MV-4-11 (cell line): ENCODE measurements around the gene EFNA1.
"Not testable (repeated sequence)": the region's sequence is repeated elsewhere in the genome, so short reads cannot be mapped to it uniquely, and the experiment has no call there.

Experiments used
- DNase-seq: peaks from one replicate; lab custom pipeline; 2025; lab: John Stamatoyannopoulos, UW

The EFNA1 gene

DNA sequence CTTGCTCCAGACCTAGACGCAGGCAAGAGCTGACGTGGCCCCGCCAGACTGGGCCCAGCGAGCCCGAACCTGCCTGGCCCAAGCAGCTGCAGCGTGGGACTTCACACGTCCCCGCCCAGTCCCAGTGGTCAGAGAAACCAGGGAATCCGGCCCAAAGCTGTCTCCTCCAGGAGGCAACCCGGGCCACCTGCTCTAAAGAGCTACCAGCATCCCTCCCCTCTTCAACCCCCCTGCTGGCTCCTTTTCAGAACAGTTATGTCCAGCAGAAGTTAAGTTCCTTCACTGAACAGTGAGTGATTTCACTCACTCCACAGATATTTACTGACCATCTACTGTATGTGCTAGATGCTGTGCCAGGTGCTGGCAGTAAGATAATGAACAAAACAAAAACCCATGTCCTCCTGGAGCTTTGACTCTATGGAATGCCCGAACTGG is 2.1 kb upstream of the EFNA1 start:
- no peak for DNase-seq

DNA sequence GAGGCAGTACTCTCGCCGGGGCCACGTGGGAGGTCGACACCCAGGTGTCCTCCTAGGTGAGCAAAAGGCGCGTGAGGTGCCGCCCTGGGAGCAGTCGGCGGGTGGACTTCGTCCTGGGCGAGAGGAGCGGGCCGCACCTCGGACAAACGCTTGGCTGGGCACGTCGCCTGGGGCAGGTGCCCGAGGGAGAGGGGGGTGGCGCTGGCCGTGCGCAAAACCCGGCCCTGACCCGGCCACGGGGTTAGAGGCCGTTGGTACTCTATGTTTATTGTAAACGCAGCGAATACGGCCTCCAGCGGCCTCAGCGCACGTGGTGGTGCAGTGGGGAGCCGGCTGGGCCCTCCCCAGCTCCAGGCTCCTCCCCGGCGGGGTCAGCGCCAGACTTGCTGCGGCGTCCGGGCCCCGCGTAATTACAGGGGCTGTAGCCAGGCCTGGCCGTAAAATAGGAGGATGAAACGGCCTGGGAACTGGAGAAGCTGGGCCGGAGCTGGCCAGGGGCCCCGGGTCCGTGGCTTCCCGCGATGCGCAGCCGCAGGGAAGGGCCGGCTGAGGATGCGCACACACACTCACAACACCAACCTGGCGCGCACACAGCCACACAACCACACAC is 1.6 kb upstream of the EFNA1 start:
- no peak for DNase-seq

DNA sequence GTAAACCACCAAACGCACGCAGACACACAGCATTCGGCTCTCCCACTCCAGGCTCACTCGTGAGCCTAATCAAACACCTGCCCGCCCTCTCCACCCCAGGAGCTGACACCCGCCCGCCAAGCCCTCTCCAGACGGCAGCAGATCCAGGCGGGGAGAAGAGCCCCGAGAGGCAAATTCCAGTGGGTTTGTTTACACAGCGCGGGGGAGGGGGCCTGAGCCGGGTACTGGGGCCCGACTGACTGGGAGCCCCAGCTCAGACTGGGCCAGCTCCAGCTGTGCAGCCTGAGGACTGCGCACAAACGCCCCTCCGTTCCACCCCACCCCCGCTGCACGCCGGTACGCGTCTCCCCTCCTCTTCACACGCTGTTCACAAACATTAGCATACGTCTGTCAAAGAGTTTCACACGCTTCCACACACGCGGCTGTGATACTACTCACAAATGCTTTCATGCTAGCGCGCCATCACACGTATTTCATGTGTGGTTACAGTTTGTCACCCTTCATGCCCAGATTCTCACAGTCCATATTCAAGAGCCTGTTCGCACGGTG is 1.0 kb upstream of the EFNA1 start:
- peak; percentile 10 for DNase-seq

DNA sequence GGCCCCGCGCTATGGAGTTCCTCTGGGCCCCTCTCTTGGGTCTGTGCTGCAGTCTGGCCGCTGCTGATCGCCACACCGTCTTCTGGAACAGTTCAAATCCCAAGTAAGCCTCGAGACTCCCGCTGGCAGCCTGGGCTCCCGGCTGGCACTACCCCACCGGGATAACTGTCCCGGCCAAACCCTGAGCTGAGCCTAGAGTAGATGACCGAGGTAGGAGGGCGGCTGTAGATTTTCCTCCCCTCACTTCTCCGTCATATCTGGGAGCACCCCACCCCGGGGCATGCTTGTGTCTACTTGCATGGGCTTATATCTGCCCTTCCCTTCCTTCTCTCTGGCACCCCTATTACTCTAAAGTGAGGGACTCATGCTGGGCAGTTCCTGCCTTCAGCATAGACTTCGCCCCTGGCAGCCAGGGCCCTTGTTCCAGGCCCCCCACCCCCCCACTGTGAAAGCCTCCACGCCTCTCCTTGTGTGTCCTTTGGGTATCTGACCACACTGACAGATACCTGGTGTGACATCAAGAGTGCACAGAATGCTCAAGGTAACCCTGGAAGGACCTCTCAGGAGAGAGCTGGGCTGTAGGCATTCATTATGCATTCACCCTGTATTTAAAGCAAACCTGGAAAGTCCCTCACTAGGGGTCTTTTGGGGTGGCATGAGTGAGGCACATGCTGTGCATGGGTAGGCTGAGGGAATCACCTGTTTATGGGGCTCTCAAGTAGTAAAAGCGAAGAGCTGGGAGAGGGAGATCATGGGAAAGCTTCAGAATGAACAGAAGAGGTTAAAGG is 485 bp downstream of the EFNA1 start:
- no peak for DNase-seq

DNA sequence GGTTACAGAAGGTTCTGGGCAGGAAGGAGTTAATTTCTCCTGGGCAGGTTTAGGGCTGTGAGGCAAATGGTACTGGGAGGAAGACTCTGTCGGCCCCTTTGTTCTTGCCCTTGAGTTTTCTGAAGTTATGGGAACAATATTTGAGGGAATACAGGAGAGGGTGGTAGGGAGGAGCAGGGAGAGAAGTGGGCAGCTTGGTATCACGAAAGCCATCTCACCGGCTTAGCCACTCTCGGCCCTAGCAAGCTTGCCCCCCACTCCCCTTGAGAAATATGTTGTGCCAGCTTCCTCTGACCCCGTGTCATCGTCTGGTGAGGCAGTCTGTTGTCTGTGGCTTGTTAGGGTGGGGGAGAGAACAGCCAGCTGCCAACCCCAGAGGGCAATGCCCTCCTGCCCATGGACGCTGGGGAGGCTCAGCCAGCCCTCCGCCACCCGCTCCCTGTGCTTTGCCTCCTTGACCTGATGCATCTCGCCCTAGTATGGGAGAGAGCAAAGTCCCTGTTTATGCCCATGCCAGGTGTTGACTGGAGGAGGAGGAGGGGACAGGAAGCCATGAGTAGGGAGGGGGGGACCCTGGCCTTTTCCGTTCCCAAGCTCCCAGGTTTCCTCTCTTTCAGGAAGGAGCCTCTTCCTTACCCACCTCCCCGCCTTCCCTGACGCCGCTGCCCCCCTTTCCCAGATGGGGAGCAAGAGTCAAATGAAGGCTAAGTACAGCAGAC is 1.2 kb downstream of the EFNA1 start:
- DNase-seq, result no peak

DNA sequence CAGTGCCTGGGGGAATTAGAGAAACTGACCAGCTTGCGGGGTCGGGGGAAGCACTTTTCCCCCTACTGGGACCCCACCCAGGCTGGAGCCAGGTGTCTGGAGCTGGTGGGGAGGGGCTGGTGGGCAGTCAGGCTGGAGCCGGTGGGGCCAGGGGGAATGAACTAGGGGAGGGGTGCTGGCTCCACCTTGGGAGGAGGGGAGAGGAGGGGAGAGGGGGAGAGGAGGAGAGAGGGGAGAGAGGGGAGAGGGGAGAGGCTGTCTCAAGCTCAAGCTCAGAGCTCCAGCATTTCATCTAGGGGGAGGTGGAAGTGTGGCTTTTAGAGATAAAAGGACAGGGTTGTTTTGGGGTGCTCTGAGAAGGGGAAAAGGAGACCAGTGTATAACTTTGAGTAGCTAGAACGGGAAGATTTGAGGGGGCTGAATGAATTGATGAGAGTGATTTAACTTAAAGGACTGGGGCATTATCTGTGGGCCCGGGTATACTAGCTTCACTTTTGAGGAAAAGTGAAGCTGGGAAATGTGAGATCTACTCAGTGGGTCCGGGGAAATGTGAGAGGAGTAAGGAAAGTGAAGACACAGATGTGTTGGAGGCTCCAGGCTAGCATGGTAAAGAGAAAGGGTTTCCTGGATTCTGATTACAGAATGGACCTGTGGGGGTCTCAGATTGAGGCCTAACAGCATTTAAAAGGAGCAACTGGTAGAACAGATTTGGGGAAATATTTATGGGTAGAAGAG is 2.8 kb downstream of the EFNA1 start:
- DNase-seq, result no peak

DNA sequence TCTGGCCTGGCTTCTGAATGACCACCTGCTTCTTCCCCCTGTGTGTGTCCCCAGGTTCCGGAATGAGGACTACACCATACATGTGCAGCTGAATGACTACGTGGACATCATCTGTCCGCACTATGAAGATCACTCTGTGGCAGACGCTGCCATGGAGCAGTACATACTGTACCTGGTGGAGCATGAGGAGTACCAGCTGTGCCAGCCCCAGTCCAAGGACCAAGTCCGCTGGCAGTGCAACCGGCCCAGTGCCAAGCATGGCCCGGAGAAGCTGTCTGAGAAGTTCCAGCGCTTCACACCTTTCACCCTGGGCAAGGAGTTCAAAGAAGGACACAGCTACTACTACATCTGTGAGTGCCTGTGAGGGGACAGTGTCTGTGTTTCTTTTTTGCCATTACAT is 3.6 kb downstream of the EFNA1 start:
- DNase-seq, result no peak

DNA sequence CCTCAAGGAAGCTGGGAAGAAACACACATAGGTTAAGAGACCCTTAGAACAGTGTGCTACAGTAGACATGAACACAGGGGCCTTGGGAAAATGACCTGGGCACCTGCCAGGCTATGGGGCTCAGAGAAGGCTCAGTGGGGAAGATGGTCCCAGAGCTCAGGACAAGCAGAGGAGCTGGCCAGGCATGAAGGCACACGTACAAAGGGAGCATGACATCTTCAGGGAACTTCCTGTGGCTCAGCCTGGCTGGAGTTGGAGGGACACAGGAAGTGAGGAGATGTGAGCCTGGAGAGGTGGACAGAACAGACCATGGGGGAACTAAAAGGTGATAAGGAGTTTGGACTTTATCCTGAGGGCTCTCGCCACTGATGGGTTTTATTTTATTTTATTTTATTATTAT is 4.2 kb downstream of the EFNA1 start:
- no peak for DNase-seq

DNA sequence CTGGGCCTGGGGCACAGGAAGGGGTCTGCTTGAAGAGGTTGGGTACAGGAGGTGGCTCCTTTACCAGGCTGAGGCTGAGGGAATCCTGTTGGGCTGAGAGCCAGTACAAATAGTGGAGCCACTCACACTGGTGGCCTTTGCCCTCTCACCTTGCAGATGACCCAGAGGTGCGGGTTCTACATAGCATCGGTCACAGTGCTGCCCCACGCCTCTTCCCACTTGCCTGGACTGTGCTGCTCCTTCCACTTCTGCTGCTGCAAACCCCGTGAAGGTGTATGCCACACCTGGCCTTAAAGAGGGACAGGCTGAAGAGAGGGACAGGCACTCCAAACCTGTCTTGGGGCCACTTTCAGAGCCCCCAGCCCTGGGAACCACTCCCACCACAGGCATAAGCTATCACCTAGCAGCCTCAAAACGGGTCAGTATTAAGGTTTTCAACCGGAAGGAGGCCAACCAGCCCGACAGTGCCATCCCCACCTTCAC is 6.2 kb downstream of the EFNA1 start:
- no peak for DNase-seq

DNA sequence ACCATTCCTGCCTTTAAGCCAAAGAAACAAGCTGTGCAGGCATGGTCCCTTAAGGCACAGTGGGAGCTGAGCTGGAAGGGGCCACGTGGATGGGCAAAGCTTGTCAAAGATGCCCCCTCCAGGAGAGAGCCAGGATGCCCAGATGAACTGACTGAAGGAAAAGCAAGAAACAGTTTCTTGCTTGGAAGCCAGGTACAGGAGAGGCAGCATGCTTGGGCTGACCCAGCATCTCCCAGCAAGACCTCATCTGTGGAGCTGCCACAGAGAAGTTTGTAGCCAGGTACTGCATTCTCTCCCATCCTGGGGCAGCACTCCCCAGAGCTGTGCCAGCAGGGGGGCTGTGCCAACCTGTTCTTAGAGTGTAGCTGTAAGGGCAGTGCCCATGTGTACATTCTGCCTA is 6.6 kb downstream of the EFNA1 start:
- DNase-seq, result no peak

DNA sequence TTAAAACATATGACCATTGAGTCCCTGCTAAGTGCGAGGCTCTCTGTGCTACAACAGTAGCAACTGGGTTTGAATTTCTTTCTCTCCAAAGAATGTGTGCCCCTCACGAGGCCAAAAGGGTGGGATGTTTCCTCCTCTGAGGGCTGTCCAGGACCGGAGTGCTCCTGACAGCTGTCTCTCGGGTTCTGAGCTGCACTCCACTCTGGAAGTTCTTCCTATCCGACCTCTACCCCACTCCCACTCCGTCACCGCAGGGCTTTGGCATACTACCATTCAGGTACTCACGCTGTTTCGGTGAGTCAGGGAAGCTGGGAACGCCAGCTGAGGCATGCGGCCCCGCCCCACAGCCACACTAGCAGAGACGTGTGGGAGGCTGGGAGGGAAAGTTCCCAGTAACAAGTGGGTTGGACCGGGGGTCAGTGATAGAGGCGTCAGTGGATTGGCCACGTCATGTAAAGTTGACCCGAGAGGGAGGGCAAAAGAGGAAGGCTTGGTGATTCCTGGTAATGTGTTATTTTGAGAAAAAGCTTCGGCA is 7.3 kb downstream of the EFNA1 start:
- peak; percentile 84 for DNase-seq

DNA sequence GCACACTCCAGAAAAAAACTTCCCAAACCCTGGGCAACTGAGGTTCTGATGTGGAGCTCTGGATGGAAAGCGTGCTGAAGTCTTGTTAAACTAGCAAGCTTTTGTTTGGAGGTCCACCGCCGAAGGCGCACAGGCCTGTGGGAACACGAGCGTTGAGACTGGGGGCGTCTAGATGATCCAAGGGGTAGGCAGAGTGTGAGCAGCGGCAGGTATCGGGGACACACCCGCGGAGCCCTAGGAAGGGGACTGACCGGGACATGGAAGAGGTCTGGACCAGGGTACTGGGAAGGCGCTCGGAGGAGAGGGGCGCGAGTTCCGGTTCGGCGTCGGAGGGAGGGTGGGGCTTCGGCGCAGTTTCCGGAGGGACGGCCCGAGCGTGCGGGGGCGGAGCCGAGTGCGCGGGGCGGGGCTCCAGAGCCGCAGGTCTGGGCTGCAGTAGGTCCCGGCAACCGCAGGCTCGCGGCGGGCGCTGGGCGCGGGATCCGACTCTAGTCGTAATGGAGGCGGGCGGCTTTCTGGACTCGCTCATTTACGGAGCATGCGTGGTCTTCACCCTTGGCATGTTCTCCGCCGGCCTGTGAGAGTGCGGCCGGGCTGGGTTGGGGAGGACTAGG is 7.8 kb downstream of the EFNA1 start, which contains the start of gene SLC50A1:
Gene SLC50A1, plus strand, starts transcription at position 438 of the 614 bp plus-strand sequence. Its CDS starts 60 bp downstream, at position 498.
- DNase-seq, result peak; percentile 87

DNA sequence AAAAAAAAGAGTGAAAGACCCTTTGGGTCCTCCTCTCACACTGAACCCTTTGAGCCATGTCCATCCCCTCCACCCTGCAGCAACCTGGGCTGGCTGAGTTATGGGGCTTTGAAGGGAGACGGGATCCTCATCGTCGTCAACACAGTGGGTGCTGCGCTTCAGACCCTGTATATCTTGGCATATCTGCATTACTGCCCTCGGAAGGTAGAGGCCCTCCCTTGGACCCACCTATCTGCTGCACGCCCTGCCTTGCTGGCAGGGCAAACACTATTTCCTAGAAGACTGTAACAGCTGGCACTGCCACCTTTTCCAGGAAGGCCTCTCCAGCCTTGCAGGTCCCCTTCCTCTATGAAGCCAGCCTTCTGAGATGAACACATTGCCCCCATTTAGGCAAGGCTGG is 9.1 kb downstream of the EFNA1 start:
- DNase-seq, result no peak

DNA sequence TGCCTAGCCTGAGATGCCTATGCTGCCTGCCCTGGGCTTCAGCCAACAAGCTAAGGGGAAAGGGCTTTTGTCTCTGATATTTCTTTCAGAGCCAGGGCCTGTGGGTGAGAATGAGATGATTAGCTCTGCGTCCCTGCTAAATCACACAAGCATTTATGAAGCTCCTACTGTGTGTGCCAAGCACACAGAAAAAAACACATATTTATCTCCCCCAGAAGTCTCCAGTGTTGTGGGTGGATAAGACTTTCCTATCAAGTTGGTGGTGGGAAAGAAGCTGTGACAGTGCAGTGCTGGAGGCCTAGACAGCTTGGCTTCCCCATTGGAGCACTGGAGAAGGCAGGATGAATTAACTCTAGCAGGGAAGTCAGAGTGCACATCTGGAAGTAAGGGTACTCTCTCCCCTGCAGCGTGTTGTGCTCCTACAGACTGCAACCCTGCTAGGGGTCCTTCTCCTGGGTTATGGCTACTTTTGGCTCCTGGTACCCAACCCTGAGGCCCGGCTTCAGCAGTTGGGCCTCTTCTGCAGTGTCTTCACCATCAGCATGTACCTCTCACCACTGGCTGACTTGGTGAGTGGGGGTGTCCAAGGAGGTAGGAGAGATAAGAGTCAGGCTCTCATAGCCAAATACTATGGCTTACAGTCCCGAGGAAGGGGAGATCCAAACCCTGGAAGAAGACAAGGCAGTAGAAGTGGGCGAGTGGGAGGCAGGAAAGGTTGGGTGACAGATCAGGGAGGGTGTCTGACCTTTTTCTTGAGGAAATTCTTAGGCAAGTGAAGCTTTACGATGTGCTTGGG is 9.7 kb downstream of the EFNA1 start:
- DNase-seq, result no peak

DNA sequence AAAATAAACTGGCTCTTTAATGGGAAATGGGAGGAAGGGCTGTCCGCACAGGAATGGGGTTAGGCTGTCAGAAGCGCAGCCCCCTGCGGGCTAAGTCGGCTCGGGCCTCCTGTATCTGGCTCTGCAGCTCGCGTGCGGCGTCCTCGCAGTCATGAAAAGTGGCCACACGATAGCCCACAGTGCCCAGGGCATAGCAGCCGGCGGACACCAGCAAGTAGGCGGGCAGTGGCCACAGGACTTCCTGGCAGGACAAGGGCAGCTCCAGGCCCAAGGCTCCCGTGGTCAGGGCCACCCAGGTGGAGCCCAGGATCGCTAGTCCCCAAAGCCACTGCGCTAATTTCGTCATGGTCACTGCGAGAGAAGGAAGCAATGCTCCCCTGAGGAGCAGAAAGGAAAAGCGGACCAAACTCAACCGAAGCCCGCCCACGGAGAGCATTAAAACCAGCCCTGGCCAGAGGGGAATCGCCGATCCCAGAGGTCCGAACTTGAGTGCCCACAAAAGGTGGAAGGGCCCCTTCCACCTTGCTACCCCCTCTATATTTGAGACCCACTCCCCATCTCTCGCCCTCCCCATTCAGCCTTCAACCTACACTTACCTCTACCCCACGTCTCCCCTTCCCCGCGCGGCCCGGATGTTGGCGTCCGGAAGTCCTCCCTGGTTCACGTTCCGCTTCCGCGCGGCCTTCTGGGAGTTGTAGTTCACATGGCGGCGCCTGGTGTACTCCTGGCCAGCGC is 12.4 kb downstream of the EFNA1 start, which contains the start of gene DPM3:
Gene DPM3, minus strand, starts transcription at position 637 of the 735 bp plus-strand sequence. Its CDS starts 291 bp downstream, at position 346.
- peak; percentile 74 for DNase-seq

DNA sequence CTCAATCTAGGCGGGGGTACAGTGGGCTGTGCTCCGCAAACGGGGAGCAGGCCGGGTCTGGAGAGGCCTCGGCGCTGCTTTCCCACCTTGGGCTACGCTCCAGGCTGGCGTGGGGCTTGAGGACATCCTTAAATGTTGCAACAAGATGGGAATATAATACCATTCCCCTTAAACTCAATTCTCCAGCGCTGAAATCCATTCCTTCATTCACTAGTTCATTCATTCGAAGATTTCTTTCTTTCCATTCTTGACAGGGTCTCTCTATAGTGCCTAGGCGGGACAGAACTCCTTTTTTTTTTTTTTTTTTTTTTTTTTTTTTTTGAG is 12.9 kb downstream of the EFNA1 start:
- DNase-seq, result no peak

DNA sequence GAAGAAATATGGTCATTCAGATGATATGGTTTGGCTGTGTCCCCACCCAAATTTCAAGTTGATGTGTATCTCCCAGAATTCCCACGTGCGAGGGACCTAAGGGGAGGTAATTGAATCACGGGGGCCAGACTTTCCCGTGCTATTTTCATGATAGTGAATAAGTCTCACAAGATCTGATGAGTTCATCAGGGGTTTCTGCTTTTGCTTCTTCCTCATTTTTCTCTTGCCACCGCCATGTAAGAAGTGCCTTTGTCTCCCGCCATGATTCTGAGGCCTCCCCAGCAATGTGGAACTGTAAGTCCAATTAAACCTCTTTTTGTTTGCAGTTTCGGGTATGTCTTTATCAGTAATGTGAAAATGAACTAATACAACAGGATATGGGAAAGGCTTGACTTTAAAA is 14.1 kb downstream of the EFNA1 start:
- peak; percentile 26 for DNase-seq

DNA sequence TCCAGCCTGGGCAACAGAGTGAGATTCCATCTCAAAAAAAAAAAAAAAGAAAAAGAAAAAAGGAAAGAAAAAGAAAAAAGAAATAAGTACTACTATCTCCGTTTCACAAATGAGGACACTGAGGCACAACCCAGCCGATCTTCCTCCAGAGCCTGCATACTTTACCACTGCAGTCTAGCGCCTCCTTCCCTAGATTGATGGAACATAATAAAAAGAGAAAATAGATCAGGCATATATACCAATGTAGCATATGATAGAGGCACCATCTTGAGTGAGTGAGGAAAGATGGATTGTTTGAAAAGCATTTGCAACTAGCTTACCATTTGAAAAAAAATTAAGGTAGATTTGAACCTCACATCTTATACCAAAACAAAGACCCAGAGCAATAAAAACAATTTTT is 17.8 kb downstream of the EFNA1 start:
- no peak for DNase-seq

DNA sequence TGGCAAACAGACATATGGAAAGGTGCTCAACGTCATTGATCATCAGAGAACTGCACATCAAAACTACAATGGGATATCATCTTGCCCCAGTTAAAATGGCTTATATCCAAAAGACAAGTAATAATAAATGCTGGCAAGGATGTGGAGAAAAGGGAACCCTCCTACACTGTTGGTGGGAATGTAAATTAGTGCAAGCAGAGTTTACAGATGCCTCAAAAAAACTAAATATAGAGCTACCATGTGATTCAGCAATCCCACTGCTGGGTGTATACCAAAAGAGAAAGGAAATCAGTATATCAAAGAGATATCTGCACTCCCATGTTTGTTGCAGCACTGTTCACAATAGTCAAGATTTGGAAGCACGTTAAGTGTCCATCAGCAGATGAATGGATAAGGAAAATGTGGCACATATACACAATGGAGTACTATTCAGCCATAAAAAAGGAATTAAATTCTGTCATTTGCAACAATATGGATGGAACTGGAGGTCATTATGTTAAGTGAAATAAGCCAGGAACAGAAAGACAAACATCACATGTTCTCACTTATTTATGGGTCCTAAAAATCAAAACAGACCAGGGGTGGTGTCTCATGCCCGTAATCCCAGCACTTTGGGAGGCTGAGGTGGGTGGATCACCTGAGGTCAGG is 28.4 kb downstream of the EFNA1 start:
- DNase-seq, result not testable (repeated sequence)
